Upper lobe of left lung (tissue), 4 donors: Measurements from ENCODE around the gene HOXA7.

Experiments used
- CTCF ChIP-seq, 6 experiments: fragments of 450-650 bp in 4 of 6; fragments of 200-600 bp in 2 of 6; sonication (generic) in 2 of 6; IDR thresholded peaks; one replicate each; pipeline ENCODE4 v1.5.1; 2016 to 2019; ENCODE audit warnings: antibody characterized with exemption in 6 of 6
- EP300 ChIP-seq, 4 donors: sonication (generic); formaldehyde crosslinking; IDR thresholded peaks; one replicate each; pipeline ENCODE4 v1.5.1; 2017; ENCODE audit warnings: antibody characterized with exemption in 4 of 4, control low read depth in 2 of 4
- POLR2A ChIP-seq, 4 donors: fragments of 450-650 bp; IDR thresholded peaks; one replicate each; pipeline ENCODE4 v1.5.1; 2016 to 2017; ENCODE audit warnings: antibody characterized with exemption in 4 of 4, mild to moderate bottlenecking in 2 of 4
- POLR2AphosphoS5 ChIP-seq, 2 donors: sonication (generic); formaldehyde crosslinking; IDR thresholded peaks; one replicate each; pipeline ENCODE4 v1.5.1; 2017; ENCODE audit warnings: antibody characterized with exemption in 2 of 2

GRCh38 chr7:27157702-27158431 is 1.4 kb upstream of the HOXA7 start:
- no peak for TF ChIP-seq POLR2A (IDR thresholded peaks at IDR 0.05)
- TF ChIP-seq CTCF (IDR thresholded peaks at IDR 0.05): no peak
- TF ChIP-seq POLR2AphosphoS5 (IDR thresholded peaks at IDR 0.05): no peak
- TF ChIP-seq EP300 (IDR thresholded peaks at IDR 0.05): no peak
